HG02588 (cell line): ENCODE data around the gene MARCHF9.

ENCODE experiments used
- ATAC-seq: cut with Tn5 transposase; IDR thresholded peaks from one replicate; pipeline ENCODE4 v1.9.1; 2021; ENCODE audit warnings: mild to moderate bottlenecking, moderate library complexity; ENCODE audit not compliant: unreplicated experiment

MARCHF9 gene

GRCh38 chr12:57724003-57724935, 30.6 kb upstream of the MARCHF9 start:
- no peak for ATAC-seq

- no peak for ATAC-seq
Observed at GRCh38 chr12:57724936-57725740, 29.8 kb upstream of the MARCHF9 start.

GRCh38 chr12:57725851-57726150, 29.1 kb upstream of the MARCHF9 start:
- ATAC-seq = no peak

GRCh38 chr12:57726151-57726883, 28.6 kb upstream of the MARCHF9 start:
- ATAC-seq = no peak

- ATAC-seq = no peak
Observed at GRCh38 chr12:57726884-57727757, 27.8 kb upstream of the MARCHF9 start.

- ATAC-seq = no peak
Observed at GRCh38 chr12:57727758-57728395, 27.0 kb upstream of the MARCHF9 start.

GRCh38 chr12:57729321-57729844, 25.5 kb upstream of the MARCHF9 start:
- ATAC-seq = no peak

- ATAC-seq = no peak
Observed at GRCh38 chr12:57730336-57731067, 24.4 kb upstream of the MARCHF9 start.

- no peak for ATAC-seq
Observed at GRCh38 chr12:57731411-57732080, 23.4 kb upstream of the MARCHF9 start.

GRCh38 chr12:57732270-57732669, 22.6 kb upstream of the MARCHF9 start:
- no peak for ATAC-seq

GRCh38 chr12:57732726-57733593, 21.9 kb upstream of the MARCHF9 start:
- ATAC-seq = no peak

GRCh38 chr12:57733928-57734327, 21.0 kb upstream of the MARCHF9 start:
- no peak for ATAC-seq

GRCh38 chr12:57734591-57734990, 20.3 kb upstream of the MARCHF9 start:
- no peak for ATAC-seq

GRCh38 chr12:57735198-57735855, 19.6 kb upstream of the MARCHF9 start:
- ATAC-seq = no peak

GRCh38 chr12:57735952-57736740, 18.8 kb upstream of the MARCHF9 start:
- ATAC-seq = no peak
